PFSK-1 (cell line): Measurements from ENCODE around the gene MXD1.

Source experiments
- SIN3A ChIP-seq: IDR thresholded peaks from 2 replicates; pipeline ENCODE4 v1.6.1; 2012; ENCODE audit warnings: mild to moderate bottlenecking, low read length, moderate library complexity, borderline replicate concordance; ENCODE audit not compliant: insufficient read depth
- TF ChIP-seq, protein P1 (sequence below), 2 experiments: IDR thresholded peaks; 2 replicates each; pipeline versions ENCODE4 v1.6.1 to v1.8.0; 2011 to 2012; ENCODE audit warnings: low read depth in 2 of 2, low read length in 2 of 2, control low read depth in 1 of 2, inconsistent platforms in 1 of 2, mild to moderate bottlenecking in 1 of 2, moderate library complexity in 1 of 2; ENCODE audit not compliant: insufficient read depth in 1 of 2

GRCh38 chr2:69944756-69945155, 29.8 kb downstream of the MXD1 start:
- no peak for TF ChIP-seq SIN3A
- TF ChIP-seq, protein P1, sequence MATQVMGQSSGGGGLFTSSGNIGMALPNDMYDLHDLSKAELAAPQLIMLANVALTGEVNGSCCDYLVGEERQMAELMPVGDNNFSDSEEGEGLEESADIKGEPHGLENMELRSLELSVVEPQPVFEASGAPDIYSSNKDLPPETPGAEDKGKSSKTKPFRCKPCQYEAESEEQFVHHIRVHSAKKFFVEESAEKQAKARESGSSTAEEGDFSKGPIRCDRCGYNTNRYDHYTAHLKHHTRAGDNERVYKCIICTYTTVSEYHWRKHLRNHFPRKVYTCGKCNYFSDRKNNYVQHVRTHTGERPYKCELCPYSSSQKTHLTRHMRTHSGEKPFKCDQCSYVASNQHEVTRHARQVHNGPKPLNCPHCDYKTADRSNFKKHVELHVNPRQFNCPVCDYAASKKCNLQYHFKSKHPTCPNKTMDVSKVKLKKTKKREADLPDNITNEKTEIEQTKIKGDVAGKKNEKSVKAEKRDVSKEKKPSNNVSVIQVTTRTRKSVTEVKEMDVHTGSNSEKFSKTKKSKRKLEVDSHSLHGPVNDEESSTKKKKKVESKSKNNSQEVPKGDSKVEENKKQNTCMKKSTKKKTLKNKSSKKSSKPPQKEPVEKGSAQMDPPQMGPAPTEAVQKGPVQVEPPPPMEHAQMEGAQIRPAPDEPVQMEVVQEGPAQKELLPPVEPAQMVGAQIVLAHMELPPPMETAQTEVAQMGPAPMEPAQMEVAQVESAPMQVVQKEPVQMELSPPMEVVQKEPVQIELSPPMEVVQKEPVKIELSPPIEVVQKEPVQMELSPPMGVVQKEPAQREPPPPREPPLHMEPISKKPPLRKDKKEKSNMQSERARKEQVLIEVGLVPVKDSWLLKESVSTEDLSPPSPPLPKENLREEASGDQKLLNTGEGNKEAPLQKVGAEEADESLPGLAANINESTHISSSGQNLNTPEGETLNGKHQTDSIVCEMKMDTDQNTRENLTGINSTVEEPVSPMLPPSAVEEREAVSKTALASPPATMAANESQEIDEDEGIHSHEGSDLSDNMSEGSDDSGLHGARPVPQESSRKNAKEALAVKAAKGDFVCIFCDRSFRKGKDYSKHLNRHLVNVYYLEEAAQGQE (IDR thresholded peaks at IDR 0.05; ENCODE audit: insufficient read depth in 1 of 2, low read depth in 2 of 2, low read length in 2 of 2), result no peak
